ENCODE data around the gene IRX1. TPM values are rescaled to one million over a fixed set of nuclear protein-coding genes. Genes with fewer than 3 reads are reported as not detected.
A peak's percentile ranks its signal among the peaks of the same experiment; 100 is the strongest.

Gene IRX1
- total RNA-seq, 4 donors from 2014 or later = 5.0 to 18.8 (median 12.8) TPM

- intact Hi-C loops (cut with DNase I; ENCODE audit: low total_unique reads) = no loop called here
- 5% methylated on average over 26 to 47 of the region's 63 CpGs for WGBS, 2 donors
- no peak for TF ChIP-seq POLR2A (IDR thresholded peaks at IDR 0.05)
- TF ChIP-seq, protein P1, sequence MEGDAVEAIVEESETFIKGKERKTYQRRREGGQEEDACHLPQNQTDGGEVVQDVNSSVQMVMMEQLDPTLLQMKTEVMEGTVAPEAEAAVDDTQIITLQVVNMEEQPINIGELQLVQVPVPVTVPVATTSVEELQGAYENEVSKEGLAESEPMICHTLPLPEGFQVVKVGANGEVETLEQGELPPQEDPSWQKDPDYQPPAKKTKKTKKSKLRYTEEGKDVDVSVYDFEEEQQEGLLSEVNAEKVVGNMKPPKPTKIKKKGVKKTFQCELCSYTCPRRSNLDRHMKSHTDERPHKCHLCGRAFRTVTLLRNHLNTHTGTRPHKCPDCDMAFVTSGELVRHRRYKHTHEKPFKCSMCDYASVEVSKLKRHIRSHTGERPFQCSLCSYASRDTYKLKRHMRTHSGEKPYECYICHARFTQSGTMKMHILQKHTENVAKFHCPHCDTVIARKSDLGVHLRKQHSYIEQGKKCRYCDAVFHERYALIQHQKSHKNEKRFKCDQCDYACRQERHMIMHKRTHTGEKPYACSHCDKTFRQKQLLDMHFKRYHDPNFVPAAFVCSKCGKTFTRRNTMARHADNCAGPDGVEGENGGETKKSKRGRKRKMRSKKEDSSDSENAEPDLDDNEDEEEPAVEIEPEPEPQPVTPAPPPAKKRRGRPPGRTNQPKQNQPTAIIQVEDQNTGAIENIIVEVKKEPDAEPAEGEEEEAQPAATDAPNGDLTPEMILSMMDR (IDR thresholded peaks at IDR 0.05) = no peak
- peak in 1 of 2 donors; percentile 83 for DNase-seq (ENCODE audit: low spot score in 2 of 2)
- peak overlapping the region; percentile 62 for H3K4me3 ChIP-seq (ENCODE audit: low read depth, poor library complexity, severe bottlenecking)
Measured at GRCh38 chr5:3596261-3596825, 711 bp downstream of the IRX1 start.

DNA sequence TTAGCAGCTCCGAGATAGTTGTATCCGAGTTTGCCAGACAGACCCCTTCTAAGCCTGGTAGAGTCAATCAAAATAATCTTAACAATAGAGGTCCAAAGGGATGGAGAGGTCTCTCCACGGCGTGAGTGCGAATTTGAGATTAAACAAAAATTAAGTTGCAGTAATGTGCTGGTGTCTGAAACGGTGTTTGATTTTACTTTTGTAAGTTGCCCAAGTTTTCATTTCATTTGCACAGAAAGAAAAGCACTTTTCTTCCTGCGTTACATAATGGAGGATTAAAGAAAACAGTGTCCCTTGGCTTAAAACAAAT is 1.2 kb downstream of the IRX1 start:
- DNase-seq (ENCODE audit: low spot score in 2 of 2) = no peak
- H3K4me3 ChIP-seq (ENCODE audit: low read depth, poor library complexity, severe bottlenecking) = peak overlapping the region; percentile 62
- TF ChIP-seq, protein P1 (IDR thresholded peaks at IDR 0.05) = no peak
- TF ChIP-seq POLR2A (IDR thresholded peaks at IDR 0.05) = no peak
- 19 to 23% methylated on average over 7 of the region's 7 CpGs for WGBS, 2 donors
- intact Hi-C loops (cut with DNase I; ENCODE audit: low total_unique reads) = no loop called here

GRCh38 chr5:3597167-3598007 is 1.8 kb downstream of the IRX1 start:
- DNase-seq (ENCODE audit: low spot score in 2 of 2) = peak in 1 of 2 donors; percentile 85
- H3K4me3 ChIP-seq (ENCODE audit: low read depth, poor library complexity, severe bottlenecking) = peak overlapping the region; percentile 62
- TF ChIP-seq, protein P1 (IDR thresholded peaks at IDR 0.05) = no peak
- TF ChIP-seq POLR2A (IDR thresholded peaks at IDR 0.05) = no peak
- WGBS, 2 donors = 29 to 36% methylated on average over 42 of the region's 42 CpGs
- intact Hi-C loops (cut with DNase I; ENCODE audit: low total_unique reads) = no loop called here

DNA sequence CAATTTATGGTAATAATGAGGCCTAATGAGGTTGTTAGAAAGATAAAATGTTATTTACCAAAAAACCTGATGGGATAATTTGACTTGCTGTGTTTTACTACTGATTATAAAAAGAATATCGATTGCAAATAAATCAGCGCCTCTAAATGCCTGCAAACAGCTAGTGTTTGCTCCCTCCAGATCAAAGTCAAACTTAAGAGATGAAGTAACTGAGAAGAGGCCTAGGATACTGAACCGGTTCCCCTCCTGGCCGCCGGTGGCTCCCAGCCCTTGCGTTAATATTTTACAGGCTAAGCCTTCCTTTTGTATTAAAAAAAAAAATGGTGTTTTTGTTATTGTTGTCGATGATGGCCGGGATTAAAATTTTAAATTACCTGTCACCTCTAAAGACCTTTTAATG is 2.6 kb downstream of the IRX1 start:
- TF ChIP-seq POLR2A (IDR thresholded peaks at IDR 0.05) = no peak
- TF ChIP-seq, protein P1 (IDR thresholded peaks at IDR 0.05) = no peak
- WGBS, 2 donors = 39 to 56% methylated on average over 8 of the region's 8 CpGs
- intact Hi-C loops (cut with DNase I; ENCODE audit: low total_unique reads) = no loop called here
- H3K4me3 ChIP-seq (ENCODE audit: low read depth, poor library complexity, severe bottlenecking) = no peak overlapping the region
- DNase-seq (ENCODE audit: low spot score in 2 of 2) = no peak

GRCh38 chr5:3598769-3599211 is 3.2 kb downstream of the IRX1 start:
- 33 to 61% methylated on average over 12 of the region's 12 CpGs for WGBS, 2 donors
- intact Hi-C loops (cut with DNase I; ENCODE audit: low total_unique reads) = no loop called here
- TF ChIP-seq, protein P1 (IDR thresholded peaks at IDR 0.05) = no peak
- TF ChIP-seq POLR2A (IDR thresholded peaks at IDR 0.05) = no peak
- no peak overlapping the region for H3K4me3 ChIP-seq (ENCODE audit: low read depth, poor library complexity, severe bottlenecking)
- peak in 1 of 2 donors; percentile 77 for DNase-seq (ENCODE audit: low spot score in 2 of 2)

All from lower leg skin (tissue), 4 donors.